Measurements from ENCODE around the gene HLA-DQB1. TPM values are rescaled to one million over a fixed set of nuclear protein-coding genes. Genes with fewer than 3 reads are reported as not detected.

HLA-DQB1 gene
- total and polyA plus RNA-seq, 2 of the 8 experiments (the other 6 are each of a cell fraction or from before 2014, with no cell fraction given) = 1.2 to 5.2 TPM

- H4K8ac ChIP-seq (ENCODE audit: extremely low read depth, insufficient read depth, low read length) = no peak overlapping the region
- H2BK15ac ChIP-seq (ENCODE audit: low read length) = no peak overlapping the region
- 51% methylated on average over 3 of the region's 3 CpGs; no CpG with 5 or more reads in 1 of the 2 experiments for WGBS, 2 experiments (ENCODE audit: extremely low coverage in 1 of 2, insufficient coverage in 1 of 2, insufficient read length in 1 of 2, insufficient replicate concordance in 2 of 2, low coverage in 1 of 2, low lambda C conversion rate in 2 of 2, missing lambda C conversion rate in 1 of 2)
- H3K36me3 ChIP-seq (ENCODE audit: control insufficient read depth in 2 of 4, insufficient read depth in 4 of 4, low read length in 3 of 4) = no peaks in the 10 kb centered on the region
- H4K20me1 ChIP-seq (replicated peaks in 1 of 2; ENCODE audit: control insufficient read depth in 1 of 2, insufficient read depth in 2 of 2, low read length in 2 of 2) = no peaks in the 10 kb centered on the region
- H2BK20ac ChIP-seq (ENCODE audit: low read length) = no peak overlapping the region
- H2AFZ ChIP-seq (ENCODE audit: low read length) = no peak overlapping the region
- H3K9me3 ChIP-seq (ENCODE audit: insufficient read depth in 2 of 2, low read depth in 1 of 2, low read length in 1 of 2) = no peaks in the 10 kb centered on the region
- no peaks in the 10 kb centered on the region for H3K79me1 ChIP-seq (ENCODE audit: low read depth, low read length)
- no peak overlapping the region for H3K9ac ChIP-seq (replicated peaks in 1 of 4; ENCODE audit: extremely low read depth in 1 of 4, low read depth in 3 of 4, low read length in 3 of 4)
- H3K18ac ChIP-seq (ENCODE audit: extremely low read depth, low read length) = no peak overlapping the region
- no peaks in the 10 kb centered on the region for H3K23me2 ChIP-seq (ENCODE audit: low read depth, low read length)
- no peaks in the 10 kb centered on the region for H3K27me3 ChIP-seq (replicated peaks in 1 of 4; ENCODE audit: control insufficient read depth in 3 of 4, extremely low read depth in 1 of 4, insufficient read depth in 3 of 4, low read length in 3 of 4)
- no peak overlapping the region for H3K14ac ChIP-seq (ENCODE audit: insufficient read length)
- H3K4me3 ChIP-seq (ENCODE audit: extremely low read depth in 1 of 4, insufficient read depth in 2 of 4, low read depth in 3 of 4, low read length in 4 of 4) = no peak overlapping the region
- no peaks in the 10 kb centered on the region for H3K4me1 ChIP-seq (replicated peaks in 1 of 4; ENCODE audit: control insufficient read depth in 3 of 4, insufficient read depth in 4 of 4, low read length in 3 of 4)
- H3K79me2 ChIP-seq (ENCODE audit: control insufficient read depth in 1 of 2, insufficient read depth in 2 of 2, low read length in 2 of 2) = no peaks in the 10 kb centered on the region
- no peak overlapping the region for H3K4ac ChIP-seq (replicated peaks; ENCODE audit: insufficient read length, low read depth, low read length)
- H4K91ac ChIP-seq (replicated peaks; ENCODE audit: insufficient read length, low read length) = no peak overlapping the region
- H2BK5ac ChIP-seq (ENCODE audit: low read depth, low read length) = no peak overlapping the region
- H2BK120ac ChIP-seq (replicated peaks; ENCODE audit: low read depth, low read length) = no peak overlapping the region
- TF ChIP-seq CREB1 (IDR thresholded peaks at IDR 0.05) (no peak), ZNF274 (IDR thresholded peaks at IDR 0.05; ENCODE audit: borderline replicate concordance, extremely low read depth, low read length) (no peak), MAFK (IDR thresholded peaks at IDR 0.05; ENCODE audit: low read depth, low read length) (no peak), BRCA1 (IDR thresholded peaks at IDR 0.05; ENCODE audit: low read depth, low read length) (no peak), TBP (IDR thresholded peaks at IDR 0.05; ENCODE audit: low read depth, low read length) (no peak)
- H3K23ac ChIP-seq (ENCODE audit: insufficient read length) = no peak overlapping the region
- ChIA-PET POLR2A (ENCODE audit: partially characterized antibody) (interaction anchor here (0.7 kb wide), 1 partner anchor 355 kb away, joined by 3 read pairs; no protein-coding TSS in a partner anchor), CTCF (ENCODE audit: partially characterized antibody) (interaction anchor here (1.3 kb wide), 1 partner anchor 170 kb away, joined by 5 read pairs; no protein-coding TSS in a partner anchor)
- no peak overlapping the region for H2BK12ac ChIP-seq (ENCODE audit: low read depth, low read length)
- DNase-seq (ENCODE audit: low read depth in 1 of 2, low spot score in 2 of 2) (no peak), FAIRE-seq (no peak)
- H3K56ac ChIP-seq (replicated peaks; ENCODE audit: insufficient read length, low read depth, low read length) = no peak overlapping the region
- H2AK5ac ChIP-seq (ENCODE audit: low read depth, low read length) = no peak overlapping the region
- H3K27ac ChIP-seq (ENCODE audit: low read depth, low read length) = no peak overlapping the region
- H3K4me2 ChIP-seq (ENCODE audit: insufficient read depth in 1 of 2, low read depth in 2 of 2, low read length in 2 of 2) = no peak overlapping the region
- no peak overlapping the region for H4K5ac ChIP-seq (ENCODE audit: insufficient read length, low read depth, low read length)
These were observed 50.4 kb downstream of the HLA-DQB1 start for GRCh38 chr6:32615885-32616532.

Data from H1 (cell line).